Thyroid gland (tissue), 4 donors: Measurements from ENCODE around the gene PDE5A. TPM values are rescaled to one million over a fixed set of nuclear protein-coding genes. Genes with fewer than 3 reads are reported as not detected.

Source experiments
- DNase-seq, 2 donors: peaks; one replicate each; pipeline ENCODE4 v3.0.0-alpha.2; 2019
- H3K27ac ChIP-seq, 3 donors: fragments of 200-600 bp; sonication (generic); 1 replicate in 2 of 3; 2 replicates in 1 of 3; pipeline ENCODE4 v1.5.1; 2016 to 2019; ENCODE audit warnings: mild to moderate bottlenecking in 1 of 3, moderate library complexity in 1 of 3
- H3K27me3 ChIP-seq: fragments of 200-600 bp; sonication (generic); one replicate; pipeline ENCODE4 v1.5.1; 2019
- H3K36me3 ChIP-seq, 2 donors: fragments of 200-600 bp; sonication (generic); one replicate each; pipeline ENCODE4 v1.5.1; 2016 to 2019
- H3K4me1 ChIP-seq, 2 donors: fragments of 200-600 bp; sonication (generic); one replicate each; pipeline ENCODE4 v1.5.1; 2017 to 2019
- H3K4me3 ChIP-seq, 3 donors: fragments of 200-600 bp; sonication (generic); replicated peaks in 1 of 3; 1 replicate in 2 of 3; 2 replicates in 1 of 3; pipeline ENCODE4 v1.5.1; 2016; ENCODE audit warnings: mild to moderate bottlenecking in 1 of 3
- H3K9me3 ChIP-seq: fragments of 200-600 bp; sonication (generic); one replicate; pipeline ENCODE4 v1.5.1; 2017
- CTCF ChIP-seq, 6 experiments: fragments of 200-600 bp in 3 of 6; fragments of 450-650 bp in 3 of 6; sonication (generic) in 3 of 6; IDR thresholded peaks; one replicate each; pipeline ENCODE4 v1.5.1; 2016 to 2019; ENCODE audit warnings: antibody characterized with exemption in 6 of 6, mild to moderate bottlenecking in 2 of 6, inconsistent platforms in 1 of 6, moderate library complexity in 1 of 6
- POLR2A ChIP-seq, 2 donors: fragments of 450-650 bp; IDR thresholded peaks; one replicate each; pipeline ENCODE4 v1.6.1; 2017; ENCODE audit warnings: antibody characterized with exemption in 2 of 2, mild to moderate bottlenecking in 2 of 2, moderate library complexity in 1 of 2
- WGBS, 2 donors: methylation state at CpG; one replicate each; pipeline ENCODE4 v1.1.5; 2017; 5-methylcytosine and 5-hydroxymethylcytosine counted together
- intact Hi-C: fragments of 100-400 bp; cut with DNase I; formaldehyde crosslinking; loops from one replicate; pipeline ENCODE4 v1.15.1; 2023
- total RNA-seq, 4 donors: library from RNA; depleted of rRNA; stranded (reverse); fragments of >200 nt; gene quantifications; one replicate each; pipeline ENCODE4 v1.2.3, GENCODE V29; 2016

PDE5A gene
- total RNA-seq, 4 donors from 2014 or later, result 20.9 to 74.0 (median 30.2) TPM

GRCh38 chr4:119543779-119544178 lies 84.8 kb downstream of the PDE5A start:
- DNase-seq, result no peak
- intact Hi-C loops, result no loop called here
- Histone ChIP-seq H3K27me3 (no peaks in the 10 kb centered on the region), H3K4me1 (peaks cover 0 to 6% of the 10 kb centered on the region in 2 donors), H3K9me3 (no peaks in the 10 kb centered on the region), H3K4me3 (no peak overlapping the region), H3K36me3 (no peaks in the 10 kb centered on the region), H3K27ac (no peak overlapping the region)
- 78 to 86% methylated on average over 4 of the region's 4 CpGs for WGBS, 2 donors
- TF ChIP-seq CTCF (IDR thresholded peaks at IDR 0.05) (no peak), POLR2A (IDR thresholded peaks at IDR 0.05) (no peak)

DNA sequence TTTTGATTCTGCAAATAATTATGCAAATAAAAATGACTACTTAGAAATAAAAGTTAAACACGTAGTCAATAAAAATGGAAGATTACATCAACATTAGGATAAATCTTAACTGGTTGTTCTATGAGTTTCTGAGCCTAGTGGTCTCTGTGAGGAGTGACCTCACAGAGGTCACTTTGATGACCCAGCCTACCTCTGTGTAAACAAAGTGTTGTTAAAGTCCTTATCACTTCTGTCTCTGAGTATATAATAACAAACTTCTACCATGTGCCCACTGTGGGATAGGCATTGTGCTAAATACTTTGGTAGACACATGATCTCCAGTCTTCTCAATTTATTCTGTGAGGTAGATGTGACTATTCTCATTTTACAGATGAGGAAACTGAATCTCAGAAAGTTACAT lies 85.4 kb downstream of the PDE5A start:
- no peak for TF ChIP-seq CTCF (IDR thresholded peaks at IDR 0.05)
- no peak for TF ChIP-seq POLR2A (IDR thresholded peaks at IDR 0.05)
- Histone ChIP-seq H3K4me1 (peaks cover 0 to 6% of the 10 kb centered on the region in 2 donors), H3K4me3 (no peak overlapping the region), H3K36me3 (no peaks in the 10 kb centered on the region), H3K27ac (no peak overlapping the region), H3K27me3 (no peaks in the 10 kb centered on the region), H3K9me3 (no peaks in the 10 kb centered on the region)
- intact Hi-C loops, result no loop called here
- no peak for DNase-seq
- WGBS, 2 donors, result 86 to 94% methylated on average over 1 of the region's 1 CpG

DNA sequence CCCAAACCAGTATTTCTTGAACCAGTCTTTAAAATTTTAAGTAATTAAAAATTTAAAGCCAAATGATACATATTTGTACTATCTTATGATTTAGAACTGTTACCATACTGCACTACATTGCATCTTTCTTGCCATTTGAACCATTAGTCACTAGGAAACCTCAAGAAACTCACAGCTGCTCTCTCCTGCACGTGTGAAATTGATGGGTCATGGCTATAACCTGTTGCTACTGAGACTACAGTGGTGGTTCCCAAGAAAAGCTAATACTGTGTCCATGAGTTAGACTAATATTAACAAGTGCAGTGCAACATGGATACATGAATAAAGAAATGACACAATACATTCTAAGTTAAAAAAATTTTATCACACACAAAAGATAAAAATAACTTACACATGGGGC lies 88.4 kb downstream of the PDE5A start:
- intact Hi-C loops, result no loop called here
- peaks cover 0 to 6% of the 10 kb centered on the region in 2 donors for H3K4me1 ChIP-seq
- H3K9me3 ChIP-seq, result no peaks in the 10 kb centered on the region
- 70 to 75% methylated on average over 1 of the region's 1 CpG for WGBS, 2 donors
- H3K27me3 ChIP-seq, result no peaks in the 10 kb centered on the region
- DNase-seq, result no peak
- TF ChIP-seq CTCF (IDR thresholded peaks at IDR 0.05) (no peak), POLR2A (IDR thresholded peaks at IDR 0.05) (no peak)
- no peaks in the 10 kb centered on the region for H3K36me3 ChIP-seq
- H3K27ac ChIP-seq, result no peak overlapping the region
- no peak overlapping the region for H3K4me3 ChIP-seq

DNA sequence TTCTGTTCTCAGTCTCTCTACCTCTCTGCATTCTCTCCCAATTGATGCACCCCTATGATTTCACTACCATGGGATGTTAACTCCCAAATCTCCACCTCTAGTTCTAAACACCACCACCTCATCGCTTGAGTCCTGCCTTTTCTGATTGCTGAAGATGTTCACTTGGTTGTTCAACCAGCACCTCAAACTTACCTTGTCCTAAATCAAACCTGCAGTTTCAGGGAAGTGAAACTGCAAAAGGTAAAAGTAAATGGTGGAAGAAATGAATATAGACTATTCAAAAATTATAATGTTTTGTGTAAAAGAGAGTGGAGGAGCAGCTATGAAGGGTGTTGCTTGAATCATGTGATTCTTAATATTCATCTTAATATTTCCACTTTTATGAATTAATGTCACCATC lies 91.0 kb downstream of the PDE5A start:
- no peak overlapping the region for H3K27ac ChIP-seq

More for the DNA sequence above, 91.0 kb downstream of the PDE5A start:
- Histone ChIP-seq H3K4me1 (peaks cover 0 to 6% of the 10 kb centered on the region in 2 donors), H3K36me3 (no peaks in the 10 kb centered on the region), H3K4me3 (no peak overlapping the region), H3K9me3 (no peaks in the 10 kb centered on the region), H3K27me3 (no peaks in the 10 kb centered on the region)
- no peak for TF ChIP-seq CTCF (IDR thresholded peaks at IDR 0.05)
- DNase-seq, result no peak
- intact Hi-C loops, result no loop called here
- WGBS, 2 donors, result 100% methylated on average over 1 of the region's 1 CpG
